ENCODE data around the gene VWA5B1.

Gene VWA5B1

GRCh38 chr1:20298626-20299025 lies 8.0 kb downstream of the VWA5B1 start:
- no peak overlapping the region for H3K4me3 ChIP-seq (ENCODE audit: low read length)
- TF ChIP-seq, protein P1, sequence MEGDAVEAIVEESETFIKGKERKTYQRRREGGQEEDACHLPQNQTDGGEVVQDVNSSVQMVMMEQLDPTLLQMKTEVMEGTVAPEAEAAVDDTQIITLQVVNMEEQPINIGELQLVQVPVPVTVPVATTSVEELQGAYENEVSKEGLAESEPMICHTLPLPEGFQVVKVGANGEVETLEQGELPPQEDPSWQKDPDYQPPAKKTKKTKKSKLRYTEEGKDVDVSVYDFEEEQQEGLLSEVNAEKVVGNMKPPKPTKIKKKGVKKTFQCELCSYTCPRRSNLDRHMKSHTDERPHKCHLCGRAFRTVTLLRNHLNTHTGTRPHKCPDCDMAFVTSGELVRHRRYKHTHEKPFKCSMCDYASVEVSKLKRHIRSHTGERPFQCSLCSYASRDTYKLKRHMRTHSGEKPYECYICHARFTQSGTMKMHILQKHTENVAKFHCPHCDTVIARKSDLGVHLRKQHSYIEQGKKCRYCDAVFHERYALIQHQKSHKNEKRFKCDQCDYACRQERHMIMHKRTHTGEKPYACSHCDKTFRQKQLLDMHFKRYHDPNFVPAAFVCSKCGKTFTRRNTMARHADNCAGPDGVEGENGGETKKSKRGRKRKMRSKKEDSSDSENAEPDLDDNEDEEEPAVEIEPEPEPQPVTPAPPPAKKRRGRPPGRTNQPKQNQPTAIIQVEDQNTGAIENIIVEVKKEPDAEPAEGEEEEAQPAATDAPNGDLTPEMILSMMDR (conservative IDR thresholded peaks at IDR 0.05; ENCODE audit: low read length): no peak
- no peak for DNase-seq (ENCODE audit: low read depth)

GRCh38 chr1:20301463-20302107 lies 10.9 kb downstream of the VWA5B1 start:
- no peak for DNase-seq (ENCODE audit: low read depth)
- TF ChIP-seq, protein P1 (conservative IDR thresholded peaks at IDR 0.05; ENCODE audit: low read length): no peak
- H3K4me3 ChIP-seq (ENCODE audit: low read length): no peak overlapping the region

DNA sequence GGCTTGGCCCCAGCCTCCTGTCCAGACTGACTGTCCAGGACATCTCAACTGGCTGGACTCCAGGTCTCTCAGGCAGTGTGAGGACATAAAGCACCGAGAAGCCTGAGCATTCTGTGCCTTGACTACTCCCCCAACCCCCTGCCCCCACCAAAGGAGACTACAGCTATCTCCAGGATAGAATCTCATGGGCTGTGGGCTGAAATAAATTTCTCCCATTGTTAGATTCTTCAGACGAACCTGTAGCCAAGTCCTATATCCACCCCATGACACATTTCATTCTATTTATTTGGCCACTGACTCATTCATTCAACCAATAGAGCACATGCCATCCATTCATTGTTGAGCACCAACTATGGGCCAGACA lies 11.4 kb downstream of the VWA5B1 start:
- DNase-seq (ENCODE audit: low read depth): no peak
- TF ChIP-seq, protein P1 (conservative IDR thresholded peaks at IDR 0.05; ENCODE audit: low read length): no peak
- H3K4me3 ChIP-seq (ENCODE audit: low read length): no peak overlapping the region

DNA sequence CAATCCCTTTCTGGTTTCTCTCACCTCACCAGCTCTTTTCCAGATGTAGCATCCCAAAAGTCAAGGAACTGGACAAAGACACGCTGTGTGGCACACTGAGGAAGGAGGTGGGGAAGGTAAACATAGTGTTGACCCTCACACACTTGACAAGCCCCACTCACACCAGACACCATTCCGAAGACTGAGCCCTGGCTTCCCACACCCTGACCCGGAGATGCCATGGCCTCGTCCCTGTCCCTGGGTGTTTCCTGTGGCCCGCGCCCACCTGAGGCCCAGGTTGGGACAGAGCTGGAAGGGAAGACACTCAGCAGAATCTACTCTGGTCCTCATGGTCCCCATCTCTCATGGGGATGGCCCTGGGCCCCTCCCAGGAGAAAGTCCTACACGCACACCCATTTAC lies 16.4 kb downstream of the VWA5B1 start:
- no peak for DNase-seq (ENCODE audit: low read depth)
- no peak overlapping the region for H3K4me3 ChIP-seq (ENCODE audit: low read length)
- TF ChIP-seq, protein P1 (conservative IDR thresholded peaks at IDR 0.05; ENCODE audit: low read length): no peak

- no peak overlapping the region for H3K4me3 ChIP-seq (ENCODE audit: low read length)
- no peak for DNase-seq (ENCODE audit: low read depth)
- TF ChIP-seq, protein P1 (conservative IDR thresholded peaks at IDR 0.05; ENCODE audit: low read length): no peak
These were observed 17.9 kb downstream of the VWA5B1 start for GRCh38 chr1:20308569-20308968.

- TF ChIP-seq, protein P1 (conservative IDR thresholded peaks at IDR 0.05; ENCODE audit: low read length): no peak
- H3K4me3 ChIP-seq (ENCODE audit: low read length): no peak overlapping the region
These were observed 20.6 kb downstream of the VWA5B1 start for GRCh38 chr1:20311289-20311688.

DNA sequence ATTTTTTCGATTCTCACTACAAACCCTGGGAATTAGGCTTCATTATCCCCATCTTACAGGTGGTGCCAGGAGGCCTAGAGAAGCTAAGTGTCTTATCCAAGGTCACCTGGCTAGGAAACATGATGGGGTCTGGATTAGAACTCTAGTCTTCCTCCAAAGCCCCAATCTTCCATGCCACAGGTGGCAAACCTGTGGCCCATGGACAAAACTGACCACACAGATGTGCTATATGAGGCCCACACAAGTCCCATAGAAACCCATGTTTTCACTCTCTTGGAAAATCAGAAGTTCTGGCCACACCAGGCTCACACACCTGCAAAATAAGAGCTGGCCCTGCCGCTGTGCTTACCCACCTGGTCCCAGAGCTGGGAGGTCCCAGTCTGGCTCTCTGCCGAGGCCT lies 21.6 kb downstream of the VWA5B1 start:
- H3K4me3 ChIP-seq (ENCODE audit: low read length): no peak overlapping the region
- TF ChIP-seq, protein P1 (conservative IDR thresholded peaks at IDR 0.05; ENCODE audit: low read length): no peak
- DNase-seq (ENCODE audit: low read depth): no peak

More at GRCh38 chr1:20311289-20311688, 20.6 kb downstream of the VWA5B1 start:
- peak; percentile 8 for DNase-seq (ENCODE audit: low read depth)
